ENCODE data around the gene IL33. TPM values are rescaled to one million over a fixed set of nuclear protein-coding genes. Genes with fewer than 3 reads are reported as not detected.

IL33 gene
- total RNA-seq, 4 donors from 2014 or later, result 22.0 to 60.2 (median 38.0) TPM

DNA sequence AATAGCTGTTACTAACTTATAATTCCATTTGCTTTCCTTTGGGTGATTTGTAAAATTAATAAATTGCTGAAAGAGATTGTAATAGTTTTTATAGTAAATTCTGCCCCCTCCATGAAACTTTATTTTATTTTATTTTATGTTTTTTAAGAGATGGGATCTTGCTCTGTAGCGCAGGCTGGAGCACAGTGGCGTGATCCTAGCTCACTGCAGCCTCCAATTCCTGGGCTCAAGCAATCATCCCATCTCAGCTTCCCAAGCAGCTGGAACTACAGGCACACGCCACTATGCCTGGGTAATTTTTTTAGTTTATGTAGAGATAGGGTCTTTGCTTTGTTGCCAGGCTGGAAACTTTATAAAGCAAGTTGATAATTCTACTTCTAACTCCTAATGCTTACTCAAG, 395 bp downstream of the IL33 start:
- DNase-seq (ENCODE audit: low spot score) (no peak), ATAC-seq (ENCODE audit: low FRiP score) (no peak)
- TF ChIP-seq, protein P1, sequence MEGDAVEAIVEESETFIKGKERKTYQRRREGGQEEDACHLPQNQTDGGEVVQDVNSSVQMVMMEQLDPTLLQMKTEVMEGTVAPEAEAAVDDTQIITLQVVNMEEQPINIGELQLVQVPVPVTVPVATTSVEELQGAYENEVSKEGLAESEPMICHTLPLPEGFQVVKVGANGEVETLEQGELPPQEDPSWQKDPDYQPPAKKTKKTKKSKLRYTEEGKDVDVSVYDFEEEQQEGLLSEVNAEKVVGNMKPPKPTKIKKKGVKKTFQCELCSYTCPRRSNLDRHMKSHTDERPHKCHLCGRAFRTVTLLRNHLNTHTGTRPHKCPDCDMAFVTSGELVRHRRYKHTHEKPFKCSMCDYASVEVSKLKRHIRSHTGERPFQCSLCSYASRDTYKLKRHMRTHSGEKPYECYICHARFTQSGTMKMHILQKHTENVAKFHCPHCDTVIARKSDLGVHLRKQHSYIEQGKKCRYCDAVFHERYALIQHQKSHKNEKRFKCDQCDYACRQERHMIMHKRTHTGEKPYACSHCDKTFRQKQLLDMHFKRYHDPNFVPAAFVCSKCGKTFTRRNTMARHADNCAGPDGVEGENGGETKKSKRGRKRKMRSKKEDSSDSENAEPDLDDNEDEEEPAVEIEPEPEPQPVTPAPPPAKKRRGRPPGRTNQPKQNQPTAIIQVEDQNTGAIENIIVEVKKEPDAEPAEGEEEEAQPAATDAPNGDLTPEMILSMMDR (IDR thresholded peaks at IDR 0.05), result no peak

DNA sequence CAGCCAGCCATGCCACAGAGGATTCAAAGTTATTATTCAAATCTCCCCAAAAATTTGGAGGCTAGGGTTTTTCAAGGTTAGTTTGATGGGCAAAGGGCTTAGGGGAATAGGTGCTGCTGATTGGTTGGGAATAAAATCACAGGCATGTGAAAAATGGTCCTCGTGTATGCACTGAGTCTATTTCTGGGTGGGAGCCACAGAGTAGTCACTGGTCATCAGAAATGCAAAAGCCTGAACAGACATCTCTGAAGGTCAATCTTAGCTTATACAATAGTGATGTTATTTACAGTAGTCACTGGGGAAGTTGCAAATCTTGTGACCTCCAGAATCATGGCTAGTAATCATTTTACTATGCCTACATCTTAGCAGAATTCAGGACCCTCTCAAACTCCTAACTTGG, 1.3 kb downstream of the IL33 start:
- ATAC-seq (ENCODE audit: low FRiP score) (no peak), DNase-seq (ENCODE audit: low spot score) (no peak)
- TF ChIP-seq, protein P1 (IDR thresholded peaks at IDR 0.05), result no peak

DNA sequence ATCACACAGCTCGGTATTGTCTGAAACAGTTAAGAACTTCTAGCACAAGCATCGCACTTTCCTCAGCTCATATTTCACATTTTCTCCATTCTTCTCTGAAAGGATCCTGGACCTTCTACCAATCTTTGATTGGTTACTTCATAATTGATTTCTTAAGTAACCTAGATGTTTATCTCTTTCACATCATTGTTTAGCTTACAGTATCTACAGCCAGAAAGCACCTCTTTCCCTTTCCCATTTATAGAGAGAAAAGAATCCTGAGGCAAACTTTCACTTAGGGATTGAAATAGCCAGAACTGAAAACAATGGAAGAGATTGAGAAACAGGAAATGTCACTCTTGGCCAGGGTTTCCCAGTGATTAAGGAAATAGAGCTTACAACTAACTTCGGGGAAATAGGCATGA, 2.5 kb downstream of the IL33 start:
- DNase-seq (ENCODE audit: low spot score), result no peak
- ATAC-seq (ENCODE audit: low FRiP score), result peak; percentile 19
- TF ChIP-seq, protein P1 (IDR thresholded peaks at IDR 0.05), result no peak

DNA sequence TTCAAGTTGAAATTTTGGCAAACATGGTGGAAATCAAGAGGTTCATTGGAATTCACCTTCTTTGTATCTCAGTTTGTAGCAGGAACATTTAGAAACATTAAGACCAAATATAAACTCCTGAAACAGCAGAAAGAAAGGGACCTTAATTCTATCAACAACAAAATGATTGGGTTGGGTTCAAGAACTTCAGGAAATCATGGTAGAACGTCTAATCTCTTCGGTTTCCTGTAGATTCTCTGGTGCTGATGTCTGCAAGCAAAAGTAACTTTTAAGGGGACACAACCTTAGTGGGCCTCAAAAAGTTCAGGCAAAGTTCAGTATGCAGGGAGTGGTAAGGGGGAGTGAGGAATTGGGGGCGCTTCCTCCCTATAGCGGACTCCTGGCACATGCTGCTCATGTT, 3.4 kb downstream of the IL33 start:
- ATAC-seq (ENCODE audit: low FRiP score) (no peak), DNase-seq (ENCODE audit: low spot score) (no peak)

DNA sequence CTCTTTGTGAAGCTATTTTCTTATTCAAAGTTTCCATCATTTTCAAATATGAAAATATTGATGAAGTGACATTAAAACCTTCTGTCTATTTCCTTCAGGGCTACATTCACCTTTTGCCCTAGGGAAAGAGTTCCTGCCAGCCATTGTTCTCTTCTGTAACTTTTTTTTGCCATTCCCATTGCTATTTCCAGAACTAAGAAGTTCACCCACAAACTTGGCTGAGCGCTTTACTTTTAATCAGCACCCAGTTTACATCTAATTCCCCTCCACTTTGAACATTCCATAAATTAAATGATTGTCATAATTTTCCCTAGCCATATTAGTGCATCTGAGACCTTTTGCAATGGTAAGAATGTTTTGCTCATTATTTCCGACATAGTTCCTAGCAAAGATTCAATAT, 4.4 kb downstream of the IL33 start:
- TF ChIP-seq, protein P1 (IDR thresholded peaks at IDR 0.05), result no peak
- DNase-seq (ENCODE audit: low spot score), result no peak
- ATAC-seq (ENCODE audit: low FRiP score), result no peak

More for the DNA sequence above, 3.4 kb downstream of the IL33 start:
- TF ChIP-seq, protein P1 (IDR thresholded peaks at IDR 0.05), result no peak

DNA sequence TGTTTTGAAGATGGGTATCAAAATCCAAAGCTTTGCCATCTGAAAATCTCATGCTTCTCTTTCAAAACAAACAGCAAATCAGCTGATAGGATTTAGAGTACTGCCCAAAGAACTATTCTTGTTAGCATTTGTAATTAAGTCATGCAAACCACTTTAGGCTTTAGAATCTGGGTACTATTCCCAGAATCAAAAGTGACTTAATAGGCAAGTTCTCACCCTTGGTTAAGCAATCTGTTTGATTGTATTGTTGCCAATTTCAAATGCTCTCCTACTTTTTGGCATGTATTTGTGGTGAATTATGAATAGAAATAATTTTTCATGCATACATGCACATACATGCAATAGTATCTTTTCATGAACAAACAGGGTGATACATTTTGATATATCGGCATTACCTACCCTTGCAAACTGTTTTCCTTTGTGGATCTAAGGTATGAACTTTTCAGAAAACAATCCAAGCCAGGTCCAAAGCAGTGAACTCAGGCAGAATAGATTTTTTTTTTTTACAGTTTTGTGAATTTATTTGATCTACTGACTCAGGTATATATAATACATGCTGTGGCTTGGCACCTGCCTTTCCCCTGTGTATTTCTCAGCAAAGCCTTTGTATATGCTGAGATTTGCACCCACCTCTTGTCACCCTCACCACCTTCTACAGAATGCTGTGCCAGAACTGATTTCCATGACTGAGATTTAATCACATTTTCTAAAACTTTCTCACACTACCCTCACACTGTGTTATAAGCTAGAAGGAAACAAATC, 9.0 kb downstream of the IL33 start:
- TF ChIP-seq, protein P1 (IDR thresholded peaks at IDR 0.05), result no peak
- ATAC-seq (ENCODE audit: low FRiP score) (no peak), DNase-seq (ENCODE audit: low spot score) (no peak)

DNA sequence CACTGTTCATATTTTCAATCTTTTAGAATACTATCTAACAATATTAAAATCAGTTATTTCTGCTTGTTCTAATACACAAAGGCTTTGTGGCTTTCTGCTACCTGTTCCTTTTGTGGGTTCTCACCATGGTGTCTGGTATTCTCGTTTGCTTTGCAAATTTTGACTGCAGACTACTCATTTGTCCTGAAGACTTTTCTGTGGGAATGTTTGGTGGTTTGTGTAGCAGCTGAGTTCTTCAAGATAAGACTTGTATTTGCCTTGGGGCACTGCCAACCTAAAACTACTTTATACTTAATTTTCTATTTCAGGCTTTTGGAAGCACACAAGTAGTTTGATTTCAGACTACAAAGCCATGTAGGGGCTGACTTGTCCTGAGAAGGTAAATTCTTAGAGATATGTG, 11.1 kb downstream of the IL33 start:
- TF ChIP-seq, protein P1 (IDR thresholded peaks at IDR 0.05), result no peak
- ATAC-seq (ENCODE audit: low FRiP score) (no peak), DNase-seq (ENCODE audit: low spot score) (no peak)
